IMR-90 (cell line): ENCODE results near the gene FMN1. TPM values are rescaled to one million over a fixed set of nuclear protein-coding genes. Genes with fewer than 3 reads are reported as not detected.

ENCODE experiments used
- ATAC-seq: fragments of 200-7000 bp; cut with Tn5 transposase; 2 replicates; pipeline ENCODE4 v1.9.1; 2020; ENCODE audit warnings: low read depth, mild to moderate bottlenecking, moderate library complexity
- BruUV-seq: library from RNA; stranded (reverse); fragments of 400-500 nt; replicated peaks from 2 replicates; lab custom pipeline; 2021; lab: Mats Ljungman, UMichigan
- CTCF ChIA-PET: fragments of 300-600 bp; formaldehyde crosslinking; extraction: SDS; loops from one replicate; lab custom pipeline; 2021; ENCODE audit warnings: antibody characterized with exemption; lab: Yijun Ruan, JAX
- POLR2A ChIA-PET: fragments of 300-600 bp; sonication (Branson Sonifier 250); formaldehyde crosslinking; loops from one replicate; lab custom pipeline; 2022; ENCODE audit warnings: antibody characterized with exemption; ENCODE audit not compliant: unreplicated experiment; lab: Charles Lee
- DNase-seq: peaks from one replicate; pipeline ENCODE4 v3.0.0; 2013
- H2AFZ ChIP-seq: replicated peaks from 2 replicates; pipeline ENCODE3; 2013; ENCODE audit warnings: low read length, mild to moderate bottlenecking; ENCODE audit not compliant: poor library complexity
- H2AK5ac ChIP-seq: 2 replicates; pipeline ENCODE4 v1.6.1; 2013; ENCODE audit warnings: low read depth, low read length, inconsistent platforms
- H2AK9ac ChIP-seq: replicated peaks from 2 replicates; pipeline ENCODE3; 2013; ENCODE audit warnings: mild to moderate bottlenecking, low read depth, low read length, moderate library complexity; ENCODE audit not compliant: poor library complexity
- H2BK120ac ChIP-seq: 2 replicates; pipeline ENCODE4 v1.6.1; 2013; ENCODE audit warnings: low read depth, low read length, inconsistent platforms
- H2BK15ac ChIP-seq: 3 replicates; pipeline ENCODE4 v1.6.1; 2013; ENCODE audit warnings: low read depth, low read length, inconsistent platforms
- H2BK20ac ChIP-seq: 2 replicates; pipeline ENCODE4 v1.6.1; 2013; ENCODE audit warnings: low read depth, mild to moderate bottlenecking, inconsistent platforms, low read length, moderate library complexity
- H2BK5ac ChIP-seq: 2 replicates; pipeline ENCODE4 v1.6.1; 2013; ENCODE audit warnings: mild to moderate bottlenecking, low read depth, low read length, inconsistent platforms; ENCODE audit not compliant: poor library complexity, severe bottlenecking
- H3K14ac ChIP-seq: replicated peaks from 2 replicates; pipeline ENCODE4 v1.6.1; 2013; ENCODE audit warnings: low read depth, low read length, inconsistent platforms
- H3K18ac ChIP-seq: 2 replicates; pipeline ENCODE4 v1.6.1; 2013; ENCODE audit warnings: low read depth, low read length, control low read depth
- H3K23ac ChIP-seq: 2 replicates; pipeline ENCODE4 v1.6.1; 2013; ENCODE audit warnings: low read depth, low read length, inconsistent platforms
- H3K27ac ChIP-seq: 2 replicates; pipeline ENCODE4 v1.5.1; 2013; ENCODE audit warnings: mild to moderate bottlenecking, control low read depth, low read length; ENCODE audit not compliant: insufficient read depth
- H3K27me3 ChIP-seq: 2 replicates; pipeline ENCODE4 v1.6.1; 2013; ENCODE audit warnings: low read length; ENCODE audit not compliant: control insufficient read depth, insufficient read depth
- H3K36me3 ChIP-seq: 2 replicates; pipeline ENCODE4 v1.6.1; 2013; ENCODE audit warnings: low read length, mixed read lengths; ENCODE audit not compliant: control insufficient read depth, insufficient read depth
- H3K4ac ChIP-seq: 2 replicates; pipeline ENCODE4 v1.6.1; 2013; ENCODE audit warnings: low read depth, low read length, inconsistent platforms
- H3K4me1 ChIP-seq: 2 replicates; pipeline ENCODE4 v1.6.1; 2013; ENCODE audit warnings: low read length, mixed read lengths; ENCODE audit not compliant: control insufficient read depth, insufficient read depth
- H3K4me2 ChIP-seq: 2 replicates; pipeline ENCODE4 v1.6.1; 2013; ENCODE audit warnings: low read depth, mild to moderate bottlenecking, control low read depth, low read length, moderate library complexity
- H3K4me3 ChIP-seq: 2 replicates; pipeline ENCODE4 v1.5.1; 2013; ENCODE audit warnings: low read depth, mild to moderate bottlenecking, control low read depth, low read length, moderate library complexity; ENCODE audit not compliant: insufficient read depth
- H3K56ac ChIP-seq: 2 replicates; pipeline ENCODE4 v1.6.1; 2013; ENCODE audit warnings: low read length, inconsistent platforms; ENCODE audit not compliant: insufficient read depth; ENCODE audit errors: extremely low read depth
- H3K79me1 ChIP-seq, 2 experiments: 2 replicates each; pipeline ENCODE4 v1.6.1; 2013; ENCODE audit warnings: low read length in 2 of 2, inconsistent platforms in 1 of 2, low read depth in 1 of 2
- H3K9ac ChIP-seq: 2 replicates; pipeline ENCODE4 v1.6.1; 2013; ENCODE audit warnings: low read depth, low read length, control low read depth
- H3K9me1 ChIP-seq: 2 replicates; pipeline ENCODE4 v1.6.1; 2013; ENCODE audit warnings: low read length, inconsistent platforms; ENCODE audit not compliant: insufficient read depth
- H3K9me3 ChIP-seq: 2 replicates; pipeline ENCODE4 v1.6.1; 2013; ENCODE audit warnings: low read length; ENCODE audit not compliant: control insufficient read depth, insufficient read depth
- H4K20me1 ChIP-seq: 2 replicates; pipeline ENCODE4 v1.6.1; 2013; ENCODE audit warnings: low read length, inconsistent platforms; ENCODE audit not compliant: insufficient read depth
- H4K5ac ChIP-seq: 2 replicates; pipeline ENCODE4 v1.6.1; 2013; ENCODE audit warnings: mild to moderate bottlenecking, low read depth, low read length, control low read depth
- H4K8ac ChIP-seq, 2 experiments: 2 replicates each; pipeline ENCODE4 v1.6.1; 2013; ENCODE audit warnings: low read depth in 2 of 2, low read length in 2 of 2, control low read depth in 1 of 2, inconsistent platforms in 1 of 2
- H4K91ac ChIP-seq: 2 replicates; pipeline ENCODE4 v1.6.1; 2013; ENCODE audit warnings: low read depth, low read length, inconsistent platforms; ENCODE audit not compliant: insufficient read depth
- BHLHE40 ChIP-seq: fragments of 150-350 bp; IDR thresholded peaks from 2 replicates; pipeline ENCODE4 v1.6.1; 2016; ENCODE audit warnings: mild to moderate bottlenecking, low read depth, low read length
- CHD1 ChIP-seq: IDR thresholded peaks from 2 replicates; pipeline ENCODE4 v1.6.1; 2012; ENCODE audit warnings: low read depth, low read length, improper control_type of control experiment
- FOS ChIP-seq: fragments of 150-350 bp; IDR thresholded peaks from 2 replicates; pipeline ENCODE4 v1.6.1; 2016; ENCODE audit warnings: low read depth, low read length
- MAFK ChIP-seq: IDR thresholded peaks from 2 replicates; pipeline ENCODE4 v1.6.1; 2012; ENCODE audit warnings: low read depth, low read length, improper control_type of control experiment
- MXI1 ChIP-seq: IDR thresholded peaks from 2 replicates; pipeline ENCODE4 v1.6.1; 2012; ENCODE audit warnings: low read depth, mild to moderate bottlenecking, low read length, moderate library complexity, borderline replicate concordance
- NFE2L2 ChIP-seq: fragments of 150-350 bp; IDR thresholded peaks from 2 replicates; pipeline ENCODE4 v1.6.1; 2016; ENCODE audit warnings: low read depth, mild to moderate bottlenecking, low read length
- RAD21 ChIP-seq: IDR thresholded peaks from 2 replicates; pipeline ENCODE4 v1.6.1; 2012; ENCODE audit warnings: low read length, improper control_type of control experiment
- RFX5 ChIP-seq: IDR thresholded peaks from 2 replicates; pipeline ENCODE4 v1.8.0; 2012; ENCODE audit warnings: low read depth, mild to moderate bottlenecking, low read length, moderate library complexity
- SMC3 ChIP-seq: fragments of 150-350 bp; IDR thresholded peaks from 2 replicates; pipeline ENCODE4 v1.6.1; 2016; ENCODE audit warnings: low read depth, mild to moderate bottlenecking, antibody characterized with exemption, low read length, moderate library complexity
- WGBS, 2 experiments: methylation state at CpG; one replicate each; pipeline versions ENCODE4 v1.1.5 to v1.1.7; 2013; ENCODE audit warnings: missing lambda C conversion rate in 2 of 2; ENCODE audit not compliant: insufficient read length in 1 of 2; ENCODE audit errors: extremely low coverage in 2 of 2; 5-methylcytosine and 5-hydroxymethylcytosine counted together
- dilution Hi-C: fragments of 300-500 bp; cut with HindIII; formaldehyde crosslinking; loops from one replicate; pipeline ENCODE4 v1.14.3; 2018; ENCODE audit warnings: low sequenced_read_pairs; ENCODE audit not compliant: unreplicated experiment
- in situ Hi-C: fragments of 300-500 bp; cut with MboI; formaldehyde crosslinking; loops from 3 replicates; pipeline ENCODE4 v1.14.3; 2019; ENCODE audit warnings: low sequenced_read_pairs, inconsistent platforms, mixed read lengths
- intact Hi-C: fragments of 100-400 bp; cut with micrococcal nuclease; formaldehyde crosslinking; loops from 2 replicates; pipeline ENCODE4 v1.10.0; 2022
- polyA plus RNA-seq, 3 experiments: library from polyadenylated mRNA; depleted of rRNA; stranded (reverse); fragments of >200 nt; gene quantifications; 2 replicates each; pipeline ENCODE4 v1.2.3, GENCODE V29; 2012; ENCODE audit warnings: low replicate concordance in 1 of 3
- total RNA-seq: library from RNA; depleted of rRNA; stranded (reverse); fragments of >200 nt; gene quantifications from 2 replicates; pipeline ENCODE4 v1.2.3, GENCODE V29; 2012
- TF ChIP-seq, protein P1 (sequence below): fragments of 150-350 bp; IDR thresholded peaks from 2 replicates; pipeline ENCODE4 v1.6.1; 2017; ENCODE audit warnings: mild to moderate bottlenecking, antibody characterized with exemption, low read length, low read depth
- TF ChIP-seq, protein P2 (sequence below): conservative IDR thresholded peaks from 2 replicates; pipeline ENCODE4 v1.5.1; 2012; ENCODE audit warnings: mild to moderate bottlenecking, low read depth, low read length, improper control_type of control experiment

The FMN1 gene
- total and polyA plus RNA-seq, 2 of the 4 experiments (the other 2 are of a cell fraction) = 7.3 to 17.6 TPM

DNA sequence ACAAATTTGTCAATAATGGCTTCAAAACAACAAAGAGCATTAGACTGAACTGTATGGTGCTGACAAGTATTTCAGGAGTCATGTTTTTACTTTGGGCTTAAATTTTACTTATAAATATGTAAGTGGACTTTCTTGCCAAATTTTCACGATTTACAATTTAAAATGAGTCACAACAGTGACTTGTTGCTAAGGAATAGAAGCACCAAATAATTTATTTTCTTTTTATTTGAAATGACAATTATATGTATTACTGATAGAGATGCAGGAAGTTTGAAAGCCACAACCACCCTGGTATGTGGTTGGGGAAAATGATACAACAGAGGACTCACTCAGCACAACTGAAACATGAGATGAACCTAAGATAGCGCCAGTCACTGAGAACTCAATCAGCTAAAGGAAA lies 90.3 kb downstream of the FMN1 start:
- Histone ChIP-seq H3K56ac (peak overlapping the region; percentile 35), H2BK120ac (peak overlapping the region; percentile 87), H3K18ac (peak overlapping the region; percentile 79; the same call in 1 of the 2 replicates), H3K23ac (peak overlapping the region; percentile 49; the same call in 1 of the 2 replicates), H2BK5ac (peak overlapping the region; percentile 99), H2AK5ac (no peak overlapping the region), H4K5ac (peak overlapping the region; percentile 92), H4K91ac (peak overlapping the region; percentile 45), H3K4me1 (peaks cover 13% of the 10 kb centered on the region), H3K9me1 (peaks cover 10% of the 10 kb centered on the region), H2BK15ac (peak overlapping the region; percentile 66; the same call in 1 of the 3 replicates), H3K4me2 (peak overlapping the region; percentile 53), H4K20me1 (no peaks in the 10 kb centered on the region), H3K36me3 (no peaks in the 10 kb centered on the region), H3K9me3 (no peaks in the 10 kb centered on the region), H2AK9ac (no peak overlapping the region), H3K4ac (peak overlapping the region; percentile 64; the same call in 1 of the 2 replicates), H2BK20ac (peak overlapping the region; percentile 16; the same call in 1 of the 2 replicates), H3K14ac (0 out of 2 replicates have a peak overlapping the region, but pooled peaks have one; percentile 29), H4K8ac (peak overlapping the region; percentile 38 to 46; a peak in 2 of 4 replicates), H3K27ac (no peak overlapping the region), H3K4me3 (no peak overlapping the region), H3K79me1 (peaks cover 20 to 61% of the 10 kb centered on the region in 2 experiments), H3K9ac (no peak overlapping the region; the same call in 1 of the 2 replicates), H2AFZ (no peak overlapping the region), H3K27me3 (no peaks in the 10 kb centered on the region)
- peak; percentile 43; the same call in 1 of the 2 replicates for TF ChIP-seq FOS
- TF ChIP-seq, protein P1, sequence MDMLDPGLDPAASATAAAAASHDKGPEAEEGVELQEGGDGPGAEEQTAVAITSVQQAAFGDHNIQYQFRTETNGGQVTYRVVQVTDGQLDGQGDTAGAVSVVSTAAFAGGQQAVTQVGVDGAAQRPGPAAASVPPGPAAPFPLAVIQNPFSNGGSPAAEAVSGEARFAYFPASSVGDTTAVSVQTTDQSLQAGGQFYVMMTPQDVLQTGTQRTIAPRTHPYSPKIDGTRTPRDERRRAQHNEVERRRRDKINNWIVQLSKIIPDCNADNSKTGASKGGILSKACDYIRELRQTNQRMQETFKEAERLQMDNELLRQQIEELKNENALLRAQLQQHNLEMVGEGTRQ = no peak
- peak; percentile 54 for TF ChIP-seq MAFK
- no peak for TF ChIP-seq RAD21
- no peak for TF ChIP-seq MXI1
- TF ChIP-seq NFE2L2 = no peak
- no peak for TF ChIP-seq CHD1
- TF ChIP-seq, protein P2, sequence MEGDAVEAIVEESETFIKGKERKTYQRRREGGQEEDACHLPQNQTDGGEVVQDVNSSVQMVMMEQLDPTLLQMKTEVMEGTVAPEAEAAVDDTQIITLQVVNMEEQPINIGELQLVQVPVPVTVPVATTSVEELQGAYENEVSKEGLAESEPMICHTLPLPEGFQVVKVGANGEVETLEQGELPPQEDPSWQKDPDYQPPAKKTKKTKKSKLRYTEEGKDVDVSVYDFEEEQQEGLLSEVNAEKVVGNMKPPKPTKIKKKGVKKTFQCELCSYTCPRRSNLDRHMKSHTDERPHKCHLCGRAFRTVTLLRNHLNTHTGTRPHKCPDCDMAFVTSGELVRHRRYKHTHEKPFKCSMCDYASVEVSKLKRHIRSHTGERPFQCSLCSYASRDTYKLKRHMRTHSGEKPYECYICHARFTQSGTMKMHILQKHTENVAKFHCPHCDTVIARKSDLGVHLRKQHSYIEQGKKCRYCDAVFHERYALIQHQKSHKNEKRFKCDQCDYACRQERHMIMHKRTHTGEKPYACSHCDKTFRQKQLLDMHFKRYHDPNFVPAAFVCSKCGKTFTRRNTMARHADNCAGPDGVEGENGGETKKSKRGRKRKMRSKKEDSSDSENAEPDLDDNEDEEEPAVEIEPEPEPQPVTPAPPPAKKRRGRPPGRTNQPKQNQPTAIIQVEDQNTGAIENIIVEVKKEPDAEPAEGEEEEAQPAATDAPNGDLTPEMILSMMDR = no peak
- TF ChIP-seq RFX5 = no peak
- TF ChIP-seq BHLHE40 = 0 out of 2 replicates have a peak, but pooled peaks have one; percentile 17
- TF ChIP-seq SMC3 = no peak
- in situ Hi-C loops = no loop called here
- no CpG with 5 or more reads among the region's 2 CpGs for WGBS, 2 experiments
- ChIA-PET CTCF (interaction anchor here (1.1 kb wide), 1 partner anchor 8 kb away, joined by 3 read pairs; no protein-coding TSS in a partner anchor), POLR2A (interaction anchor here (0.7 kb wide), 1 partner anchor 57 kb away, joined by 3 read pairs; no protein-coding TSS in a partner anchor)
- intact Hi-C loops = no loop called here
- BruUV-seq = no TSS peak
- dilution Hi-C loops = no loop called here
- DNase-seq (peak; percentile 92), ATAC-seq (peak; percentile 92)
